ENCODE measurements around the gene ZNF160.
A peak's percentile ranks its signal among the peaks of the same experiment; 100 is the strongest.

Gene ZNF160

DNA sequence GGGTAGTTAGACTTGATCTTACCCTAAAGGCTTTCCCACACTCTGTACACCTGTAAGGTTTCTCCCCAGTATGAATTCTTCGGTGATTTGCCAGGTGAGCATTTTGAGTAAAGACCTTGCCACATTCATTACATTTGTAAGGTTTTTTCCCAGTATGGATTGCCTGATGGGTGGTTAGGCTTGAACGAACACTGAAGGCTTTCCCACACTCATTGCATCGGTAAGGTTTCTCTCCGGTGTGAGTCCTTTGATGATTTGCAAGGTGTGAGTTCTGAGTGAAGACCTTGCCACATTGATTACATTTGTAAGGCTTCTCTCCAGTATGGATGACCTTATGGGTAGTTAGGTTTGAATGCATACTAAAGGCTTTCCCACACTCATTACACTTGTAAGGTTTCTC is 35.0 kb downstream of the ZNF160 start:
- H3K36me3 ChIP-seq (ENCODE audit: control insufficient read depth in 2 of 2, insufficient read depth in 1 of 2, low read length in 2 of 2): peaks cover 0 to 55% of the 10 kb centered on the region in 2 experiments; a peak in 2 of 3 replicates
- no peak overlapping the region for H3K4me3 ChIP-seq (ENCODE audit: low read depth, low read length)
- no peaks in the 10 kb centered on the region for H3K4me1 ChIP-seq (ENCODE audit: control insufficient read depth, insufficient read depth, low read length)
- no peaks in the 10 kb centered on the region for H3K9me3 ChIP-seq (ENCODE audit: control insufficient read depth, insufficient read depth, low read depth, low read length)
- CTCF ChIA-PET: no interaction called here
- POLR2A ChIA-PET: no interaction called here
- TF ChIP-seq, protein P1, sequence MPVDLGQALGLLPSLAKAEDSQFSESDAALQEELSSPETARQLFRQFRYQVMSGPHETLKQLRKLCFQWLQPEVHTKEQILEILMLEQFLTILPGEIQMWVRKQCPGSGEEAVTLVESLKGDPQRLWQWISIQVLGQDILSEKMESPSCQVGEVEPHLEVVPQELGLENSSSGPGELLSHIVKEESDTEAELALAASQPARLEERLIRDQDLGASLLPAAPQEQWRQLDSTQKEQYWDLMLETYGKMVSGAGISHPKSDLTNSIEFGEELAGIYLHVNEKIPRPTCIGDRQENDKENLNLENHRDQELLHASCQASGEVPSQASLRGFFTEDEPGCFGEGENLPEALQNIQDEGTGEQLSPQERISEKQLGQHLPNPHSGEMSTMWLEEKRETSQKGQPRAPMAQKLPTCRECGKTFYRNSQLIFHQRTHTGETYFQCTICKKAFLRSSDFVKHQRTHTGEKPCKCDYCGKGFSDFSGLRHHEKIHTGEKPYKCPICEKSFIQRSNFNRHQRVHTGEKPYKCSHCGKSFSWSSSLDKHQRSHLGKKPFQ (tag by site-specific recombination; IDR thresholded peaks at IDR 0.05): no peak
- peak; percentile 94 for TF ChIP-seq SETDB1 (IDR thresholded peaks at IDR 0.05; ENCODE audit: insufficient read length, low read length)
- H3K27ac ChIP-seq (ENCODE audit: extremely low read depth, low read depth, low read length): no peak overlapping the region

DNA sequence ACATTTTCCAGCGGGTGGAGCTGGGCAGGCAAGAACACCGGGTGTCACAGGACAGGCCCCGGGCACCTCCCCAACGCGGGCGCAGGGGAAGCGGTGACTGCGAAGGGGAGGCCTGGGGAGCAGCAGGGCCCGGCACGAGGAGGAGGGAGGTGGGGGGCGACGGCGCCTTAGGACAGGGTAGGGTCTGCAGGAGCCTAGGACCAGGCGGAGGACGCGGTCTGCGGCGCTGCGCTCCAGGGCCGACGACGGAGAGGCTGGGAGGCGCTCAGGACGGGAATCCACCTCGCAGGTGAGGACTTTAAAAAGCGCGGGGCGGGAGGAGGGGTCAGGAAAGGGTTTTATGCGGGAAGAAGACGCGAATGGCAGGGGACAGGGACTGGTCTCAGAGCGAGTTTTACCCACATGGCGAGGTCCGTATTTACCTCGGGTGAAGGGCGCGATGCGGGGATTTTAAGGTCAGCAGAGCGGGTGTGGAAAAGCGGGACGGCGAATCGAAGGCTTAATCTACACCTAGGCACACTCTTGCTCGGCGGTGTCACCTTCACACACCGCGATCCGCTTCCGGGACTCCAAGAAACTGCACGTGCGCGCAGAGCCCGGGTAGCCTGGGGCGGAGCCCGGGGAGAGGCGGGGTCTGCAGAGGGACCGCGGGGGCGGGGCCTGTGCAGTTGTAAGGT is 45.2 kb downstream of the ZNF160 start:
- no peaks in the 10 kb centered on the region for H3K9me3 ChIP-seq (ENCODE audit: control insufficient read depth, insufficient read depth, low read depth, low read length)
- ChIA-PET CTCF (no interaction called here), POLR2A (no interaction called here)
- TF ChIP-seq, protein P2, sequence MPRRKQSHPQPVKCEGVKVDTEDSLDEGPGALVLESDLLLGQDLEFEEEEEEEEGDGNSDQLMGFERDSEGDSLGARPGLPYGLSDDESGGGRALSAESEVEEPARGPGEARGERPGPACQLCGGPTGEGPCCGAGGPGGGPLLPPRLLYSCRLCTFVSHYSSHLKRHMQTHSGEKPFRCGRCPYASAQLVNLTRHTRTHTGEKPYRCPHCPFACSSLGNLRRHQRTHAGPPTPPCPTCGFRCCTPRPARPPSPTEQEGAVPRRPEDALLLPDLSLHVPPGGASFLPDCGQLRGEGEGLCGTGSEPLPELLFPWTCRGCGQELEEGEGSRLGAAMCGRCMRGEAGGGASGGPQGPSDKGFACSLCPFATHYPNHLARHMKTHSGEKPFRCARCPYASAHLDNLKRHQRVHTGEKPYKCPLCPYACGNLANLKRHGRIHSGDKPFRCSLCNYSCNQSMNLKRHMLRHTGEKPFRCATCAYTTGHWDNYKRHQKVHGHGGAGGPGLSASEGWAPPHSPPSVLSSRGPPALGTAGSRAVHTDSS (tag by site-specific recombination; IDR thresholded peaks at IDR 0.05): no peak
- TF ChIP-seq OSR2 (tag by site-specific recombination; IDR thresholded peaks at IDR 0.05): no peak
- H3K4me1 ChIP-seq (ENCODE audit: control insufficient read depth, insufficient read depth, low read length): no peaks in the 10 kb centered on the region
- no peak overlapping the region for H3K4me3 ChIP-seq (ENCODE audit: low read depth, low read length)
- H3K36me3 ChIP-seq (ENCODE audit: control insufficient read depth in 2 of 2, insufficient read depth in 1 of 2, low read length in 2 of 2): no peaks in the 10 kb centered on the region
- H3K27ac ChIP-seq (ENCODE audit: extremely low read depth, low read depth, low read length): no peak overlapping the region

DNA sequence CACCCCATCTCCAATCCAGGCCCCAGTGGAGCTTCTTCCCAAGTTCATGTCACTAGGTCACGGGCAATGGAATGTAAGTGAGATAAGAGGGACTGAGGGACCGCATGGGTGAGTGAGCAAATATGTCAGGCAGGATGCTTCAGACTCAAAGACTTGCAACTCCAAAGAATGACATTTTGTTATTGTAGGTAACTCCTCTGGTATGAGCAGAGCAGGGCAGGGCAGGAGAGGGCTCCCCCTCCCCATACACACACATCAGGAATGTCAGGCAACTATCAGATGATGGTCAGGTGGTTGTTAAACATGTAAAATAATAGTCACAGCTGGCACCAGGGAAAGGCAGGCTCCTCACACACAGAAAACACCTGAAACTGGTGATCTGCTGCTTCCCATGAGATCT is 48.1 kb downstream of the ZNF160 start:
- no peaks in the 10 kb centered on the region for H3K9me3 ChIP-seq (ENCODE audit: control insufficient read depth, insufficient read depth, low read depth, low read length)
- no peaks in the 10 kb centered on the region for H3K36me3 ChIP-seq (ENCODE audit: control insufficient read depth in 2 of 2, insufficient read depth in 1 of 2, low read length in 2 of 2)
- POLR2A ChIA-PET: no interaction called here
- TF ChIP-seq ZEB2 (tag by site-specific recombination; IDR thresholded peaks at IDR 0.05) (no peak), ZNF155 (tag by site-specific recombination; IDR thresholded peaks at IDR 0.05) (no peak), ZNF571 (tag by site-specific recombination; IDR thresholded peaks at IDR 0.05) (no peak), ZNF266 (tag by site-specific recombination; IDR thresholded peaks at IDR 0.05; ENCODE audit: low read depth) (no peak), ZNF362 (tag by site-specific recombination; IDR thresholded peaks at IDR 0.05) (no peak), ZNF626 (tag by site-specific recombination; IDR thresholded peaks at IDR 0.05) (no peak)
- TF ChIP-seq, protein P3, sequence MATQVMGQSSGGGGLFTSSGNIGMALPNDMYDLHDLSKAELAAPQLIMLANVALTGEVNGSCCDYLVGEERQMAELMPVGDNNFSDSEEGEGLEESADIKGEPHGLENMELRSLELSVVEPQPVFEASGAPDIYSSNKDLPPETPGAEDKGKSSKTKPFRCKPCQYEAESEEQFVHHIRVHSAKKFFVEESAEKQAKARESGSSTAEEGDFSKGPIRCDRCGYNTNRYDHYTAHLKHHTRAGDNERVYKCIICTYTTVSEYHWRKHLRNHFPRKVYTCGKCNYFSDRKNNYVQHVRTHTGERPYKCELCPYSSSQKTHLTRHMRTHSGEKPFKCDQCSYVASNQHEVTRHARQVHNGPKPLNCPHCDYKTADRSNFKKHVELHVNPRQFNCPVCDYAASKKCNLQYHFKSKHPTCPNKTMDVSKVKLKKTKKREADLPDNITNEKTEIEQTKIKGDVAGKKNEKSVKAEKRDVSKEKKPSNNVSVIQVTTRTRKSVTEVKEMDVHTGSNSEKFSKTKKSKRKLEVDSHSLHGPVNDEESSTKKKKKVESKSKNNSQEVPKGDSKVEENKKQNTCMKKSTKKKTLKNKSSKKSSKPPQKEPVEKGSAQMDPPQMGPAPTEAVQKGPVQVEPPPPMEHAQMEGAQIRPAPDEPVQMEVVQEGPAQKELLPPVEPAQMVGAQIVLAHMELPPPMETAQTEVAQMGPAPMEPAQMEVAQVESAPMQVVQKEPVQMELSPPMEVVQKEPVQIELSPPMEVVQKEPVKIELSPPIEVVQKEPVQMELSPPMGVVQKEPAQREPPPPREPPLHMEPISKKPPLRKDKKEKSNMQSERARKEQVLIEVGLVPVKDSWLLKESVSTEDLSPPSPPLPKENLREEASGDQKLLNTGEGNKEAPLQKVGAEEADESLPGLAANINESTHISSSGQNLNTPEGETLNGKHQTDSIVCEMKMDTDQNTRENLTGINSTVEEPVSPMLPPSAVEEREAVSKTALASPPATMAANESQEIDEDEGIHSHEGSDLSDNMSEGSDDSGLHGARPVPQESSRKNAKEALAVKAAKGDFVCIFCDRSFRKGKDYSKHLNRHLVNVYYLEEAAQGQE (tag by site-specific recombination; IDR thresholded peaks at IDR 0.05): no peak
- H3K4me3 ChIP-seq (ENCODE audit: low read depth, low read length): no peak overlapping the region
- CTCF ChIA-PET: no interaction called here
- no peak overlapping the region for H3K27ac ChIP-seq (ENCODE audit: extremely low read depth, low read depth, low read length)
- no peaks in the 10 kb centered on the region for H3K4me1 ChIP-seq (ENCODE audit: control insufficient read depth, insufficient read depth, low read length)
